Neural progenitor cell (in vitro differentiated cells): ENCODE data around the gene ATP5MC3. TPM values are rescaled to one million over a fixed set of nuclear protein-coding genes. Genes with fewer than 3 reads are reported as not detected.

Experiments
- DNase-seq: peaks from one replicate; pipeline ENCODE4 v3.0.0-alpha.2; 2016; ENCODE audit warnings: low spot score
- H2AFZ ChIP-seq: fragments of 200-600 bp; sonication (generic); replicated peaks from 2 replicates; pipeline ENCODE4 v1.6.1; 2016; ENCODE audit warnings: antibody characterized with exemption
- H3F3A ChIP-seq: fragments of 200-600 bp; sonication (generic); 2 replicates; pipeline ENCODE4 v1.6.1; 2016; ENCODE audit warnings: antibody characterized with exemption, low read depth
- H3K27ac ChIP-seq: fragments of 200-600 bp; sonication (generic); 2 replicates; pipeline ENCODE4 v1.5.1; 2016; ENCODE audit warnings: mild to moderate bottlenecking
- H3K27me3 ChIP-seq: fragments of 200-600 bp; sonication (generic); 2 replicates; pipeline ENCODE4 v1.6.1; 2016; ENCODE audit warnings: mild to moderate bottlenecking, moderate library complexity
- H3K36me3 ChIP-seq: fragments of 200-600 bp; sonication (generic); 2 replicates; pipeline ENCODE4 v1.5.1; 2016
- H3K4me1 ChIP-seq: fragments of 200-600 bp; sonication (generic); 2 replicates; pipeline ENCODE4 v1.6.1; 2016; ENCODE audit warnings: mixed run types
- H3K4me2 ChIP-seq: fragments of 200-600 bp; sonication (generic); 2 replicates; pipeline ENCODE4 v1.6.1; 2016
- H3K4me3 ChIP-seq: fragments of 200-600 bp; sonication (generic); 2 replicates; pipeline ENCODE4 v1.5.1; 2016
- H3K79me2 ChIP-seq: fragments of 200-600 bp; sonication (generic); 2 replicates; pipeline ENCODE4 v1.6.1; 2016; ENCODE audit warnings: low read depth
- H3K9ac ChIP-seq: fragments of 200-600 bp; sonication (generic); 2 replicates; pipeline ENCODE4 v1.6.1; 2016
- H3K9me3 ChIP-seq: fragments of 200-600 bp; sonication (generic); 2 replicates; pipeline ENCODE4 v1.5.1; 2016; ENCODE audit warnings: low read depth
- H4K20me1 ChIP-seq: fragments of 200-600 bp; sonication (generic); 2 replicates; pipeline ENCODE4 v1.6.1; 2016; ENCODE audit warnings: low read depth
- H3K27ac Mint-ChIP-seq: 3 replicates; pipeline ENCODE4 v1.8.0; 2021; ENCODE audit warnings: mixed read lengths
- H3K27me3 Mint-ChIP-seq: 2 replicates; pipeline ENCODE4 v1.8.0; 2022; ENCODE audit warnings: low read depth, mild to moderate bottlenecking, inconsistent platforms, moderate library complexity, mixed read lengths; ENCODE audit not compliant: insufficient read depth
- H3K36me3 Mint-ChIP-seq: 3 replicates; pipeline ENCODE4 v1.8.0; 2021; ENCODE audit warnings: mixed read lengths
- H3K4me1 Mint-ChIP-seq: 3 replicates; pipeline ENCODE4 v1.8.0; 2021; ENCODE audit warnings: mixed read lengths
- H3K4me3 Mint-ChIP-seq: 3 replicates; pipeline ENCODE4 v1.8.0; 2021; ENCODE audit warnings: mild to moderate bottlenecking, moderate library complexity, mixed read lengths
- H3K9me3 Mint-ChIP-seq: 3 replicates; pipeline ENCODE4 v1.8.0; 2020; ENCODE audit warnings: mixed read lengths
- EZH2 ChIP-seq: fragments of 200-600 bp; sonication (generic); IDR thresholded peaks from 2 replicates; pipeline ENCODE4 v1.6.1; 2017; ENCODE audit warnings: antibody characterized with exemption, mild to moderate bottlenecking, moderate library complexity
- EZH2phosphoT487 ChIP-seq: fragments of 200-600 bp; sonication (generic); IDR thresholded peaks from 2 replicates; pipeline ENCODE4 v1.6.1; 2017; ENCODE audit warnings: antibody characterized with exemption
- total RNA-seq: library from RNA; depleted of rRNA; stranded (reverse); fragments of >200 nt; gene quantifications from 2 replicates; pipeline ENCODE4 v1.2.3, GENCODE V29; 2015; ENCODE audit warnings: low replicate concordance
- TF ChIP-seq, protein P1 (sequence below): fragments of 200-600 bp; sonication (generic); IDR thresholded peaks from 2 replicates; pipeline ENCODE4 v1.5.1; 2017; ENCODE audit warnings: antibody characterized with exemption, mild to moderate bottlenecking

The ATP5MC3 gene
- total RNA-seq, 1 donor from 2014 or later, result 213 TPM

DNA sequence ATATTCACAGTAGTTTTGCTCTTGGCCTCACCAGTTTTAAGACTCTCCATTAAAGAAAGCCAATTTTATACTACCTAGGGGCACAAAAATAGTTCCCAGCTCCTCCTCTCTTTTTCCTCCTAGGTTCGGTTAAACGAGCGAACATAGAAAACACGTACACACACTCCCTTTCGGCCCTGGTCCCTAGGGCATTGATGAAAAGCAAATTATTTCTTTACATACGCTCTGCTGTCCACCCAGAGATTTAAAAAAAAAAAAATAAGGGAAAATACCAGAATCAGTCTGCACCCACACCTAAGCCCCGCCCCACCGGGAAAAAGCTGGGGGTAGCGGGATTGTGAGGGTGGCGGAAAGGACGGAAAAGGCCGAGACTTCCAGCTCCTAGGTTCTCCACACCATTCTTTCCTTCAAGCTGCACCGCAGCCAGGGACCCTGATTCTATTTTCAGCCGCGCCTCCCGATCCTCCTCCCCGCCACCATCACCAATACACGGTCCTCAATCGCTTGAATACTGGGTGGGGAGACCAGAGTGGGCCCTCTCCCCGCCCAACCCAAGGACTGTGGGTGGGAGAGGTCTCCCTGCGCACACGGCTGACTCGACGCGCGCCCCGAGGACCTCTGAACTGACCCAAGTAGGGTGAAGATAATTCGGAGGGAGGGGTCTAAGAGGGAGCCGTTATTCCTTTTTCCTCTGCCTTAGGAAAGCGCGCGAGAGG is 14.3 kb downstream of the ATP5MC3 start:
- TF ChIP-seq, protein P1, sequence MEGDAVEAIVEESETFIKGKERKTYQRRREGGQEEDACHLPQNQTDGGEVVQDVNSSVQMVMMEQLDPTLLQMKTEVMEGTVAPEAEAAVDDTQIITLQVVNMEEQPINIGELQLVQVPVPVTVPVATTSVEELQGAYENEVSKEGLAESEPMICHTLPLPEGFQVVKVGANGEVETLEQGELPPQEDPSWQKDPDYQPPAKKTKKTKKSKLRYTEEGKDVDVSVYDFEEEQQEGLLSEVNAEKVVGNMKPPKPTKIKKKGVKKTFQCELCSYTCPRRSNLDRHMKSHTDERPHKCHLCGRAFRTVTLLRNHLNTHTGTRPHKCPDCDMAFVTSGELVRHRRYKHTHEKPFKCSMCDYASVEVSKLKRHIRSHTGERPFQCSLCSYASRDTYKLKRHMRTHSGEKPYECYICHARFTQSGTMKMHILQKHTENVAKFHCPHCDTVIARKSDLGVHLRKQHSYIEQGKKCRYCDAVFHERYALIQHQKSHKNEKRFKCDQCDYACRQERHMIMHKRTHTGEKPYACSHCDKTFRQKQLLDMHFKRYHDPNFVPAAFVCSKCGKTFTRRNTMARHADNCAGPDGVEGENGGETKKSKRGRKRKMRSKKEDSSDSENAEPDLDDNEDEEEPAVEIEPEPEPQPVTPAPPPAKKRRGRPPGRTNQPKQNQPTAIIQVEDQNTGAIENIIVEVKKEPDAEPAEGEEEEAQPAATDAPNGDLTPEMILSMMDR, result no peak
- TF ChIP-seq EZH2phosphoT487 (no peak), EZH2 (no peak)
- Histone ChIP-seq H3K4me2 (peak overlapping the region; percentile 89), H4K20me1 (peaks cover 12% of the 10 kb centered on the region), H3K4me3 (peak overlapping the region; percentile 83), H3K9me3 (no peaks in the 10 kb centered on the region), H3K27me3 (no peaks in the 10 kb centered on the region), H3K36me3 (no peaks in the 10 kb centered on the region), H3F3A (peaks cover 13% of the 10 kb centered on the region), H2AFZ (peak overlapping the region; percentile 66), H3K27ac (peak overlapping the region; percentile 90), H3K79me2 (peaks cover 72% of the 10 kb centered on the region), H3K4me1 (peaks cover 14% of the 10 kb centered on the region), H3K9ac (peak overlapping the region; percentile 93)
- Mint-ChIP-seq H3K9me3 (peaks cover 7% of the 10 kb centered on the region), H3K4me3 (peak overlapping the region; percentile 100), H3K4me1 (peaks cover 11% of the 10 kb centered on the region), H3K36me3 (peaks cover 15% of the 10 kb centered on the region), H3K27ac (peak overlapping the region; percentile 100), H3K27me3 (peaks cover 7% of the 10 kb centered on the region)
- DNase-seq, result no peak

- peak overlapping the region; percentile 89 for H3K4me2 ChIP-seq
- Mint-ChIP-seq H3K27me3 (peaks cover 7% of the 10 kb centered on the region), H3K27ac (peak overlapping the region; percentile 89), H3K36me3 (peaks cover 23% of the 10 kb centered on the region), H3K9me3 (peaks cover 7% of the 10 kb centered on the region), H3K4me1 (peaks cover 11% of the 10 kb centered on the region), H3K4me3 (peak overlapping the region; percentile 100)
- no peaks in the 10 kb centered on the region for H3K9me3 ChIP-seq
- peak overlapping the region; percentile 83 for H3K4me3 ChIP-seq
- H3K4me1 ChIP-seq, result peaks cover 16% of the 10 kb centered on the region
- peaks cover 13% of the 10 kb centered on the region for H3F3A ChIP-seq
- no peaks in the 10 kb centered on the region for H3K27me3 ChIP-seq
- no peak for TF ChIP-seq EZH2
- TF ChIP-seq EZH2phosphoT487, result no peak
- TF ChIP-seq, protein P1, result no peak
- H3K36me3 ChIP-seq, result no peaks in the 10 kb centered on the region
- no peak overlapping the region for H2AFZ ChIP-seq
- no peak for DNase-seq
- H3K79me2 ChIP-seq, result peaks cover 81% of the 10 kb centered on the region
- peak overlapping the region; percentile 90 for H3K27ac ChIP-seq
- peak overlapping the region; percentile 93 for H3K9ac ChIP-seq
- peaks cover 21% of the 10 kb centered on the region for H4K20me1 ChIP-seq
Measured at GRCh38 chr2:175166216-175166824, 15.2 kb downstream of the ATP5MC3 start.

GRCh38 chr2:175164235-175164634 is 17.3 kb downstream of the ATP5MC3 start:
- Histone ChIP-seq H3K4me1 (peaks cover 21% of the 10 kb centered on the region), H3K9me3 (no peaks in the 10 kb centered on the region), H3K9ac (no peak overlapping the region), H3K4me2 (no peak overlapping the region), H3K4me3 (no peak overlapping the region), H3K79me2 (peaks cover 96% of the 10 kb centered on the region), H3K36me3 (no peaks in the 10 kb centered on the region), H3F3A (peaks cover 13% of the 10 kb centered on the region), H3K27me3 (no peaks in the 10 kb centered on the region), H3K27ac (no peak overlapping the region), H2AFZ (no peak overlapping the region), H4K20me1 (peaks cover 42% of the 10 kb centered on the region)
- H3K4me3 Mint-ChIP-seq, result no peak overlapping the region
- H3K9me3 Mint-ChIP-seq, result peaks cover 12% of the 10 kb centered on the region
- peaks cover 38% of the 10 kb centered on the region for H3K36me3 Mint-ChIP-seq
- peaks cover 11% of the 10 kb centered on the region for H3K4me1 Mint-ChIP-seq
- H3K27ac Mint-ChIP-seq, result no peak overlapping the region
- DNase-seq, result no peak
- TF ChIP-seq EZH2phosphoT487 (no peak), EZH2 (no peak)
- TF ChIP-seq, protein P1, result no peak
- peaks cover 7% of the 10 kb centered on the region for H3K27me3 Mint-ChIP-seq
